HG03558 (cell line): Measurements from ENCODE around the gene GADD45G.

Source experiments
- ATAC-seq: cut with Tn5 transposase; IDR thresholded peaks from one replicate; pipeline ENCODE4 v1.9.1; 2021; ENCODE audit warnings: moderate number of reproducible peaks; ENCODE audit not compliant: unreplicated experiment; ENCODE audit errors: extremely low read depth

GADD45G gene

GRCh38 chr9:89604729-89605464 lies at the start of gene GADD45G:
Gene GADD45G (plus strand): TSS chr9:89605012. CDS start chr9:89605122, 110 bp downstream.
- ATAC-seq, result peak; percentile 75

- ATAC-seq, result no peak
Observed at GRCh38 chr9:89555036-89555415, 49.8 kb upstream of the GADD45G start.

- no peak for ATAC-seq
Observed at GRCh38 chr9:89555451-89556375, 49.1 kb upstream of the GADD45G start.

GRCh38 chr9:89558196-89558899 lies 46.5 kb upstream of the GADD45G start:
- no peak for ATAC-seq

GRCh38 chr9:89558948-89559347 lies 45.9 kb upstream of the GADD45G start:
- ATAC-seq, result no peak

- ATAC-seq, result no peak
Observed at GRCh38 chr9:89562186-89562814, 42.5 kb upstream of the GADD45G start.

- ATAC-seq, result no peak
Observed at GRCh38 chr9:89563571-89564345, 41.1 kb upstream of the GADD45G start.

- ATAC-seq, result peak; percentile 86
Observed at GRCh38 chr9:89564346-89564878, 40.4 kb upstream of the GADD45G start.

GRCh38 chr9:89567649-89568048 lies 37.2 kb upstream of the GADD45G start:
- ATAC-seq, result no peak

- no peak for ATAC-seq
Observed at GRCh38 chr9:89574309-89574708, 30.5 kb upstream of the GADD45G start.

- no peak for ATAC-seq
Observed at GRCh38 chr9:89576404-89576839, 28.4 kb upstream of the GADD45G start.

- ATAC-seq, result no peak
Observed at GRCh38 chr9:89577363-89577762, 27.4 kb upstream of the GADD45G start.

GRCh38 chr9:89579741-89580385 lies 24.9 kb upstream of the GADD45G start:
- ATAC-seq, result no peak

GRCh38 chr9:89586311-89586710 lies 18.5 kb upstream of the GADD45G start:
- ATAC-seq, result no peak

- no peak for ATAC-seq
Observed at GRCh38 chr9:89588271-89588879, 16.4 kb upstream of the GADD45G start.

- ATAC-seq, result no peak
Observed at GRCh38 chr9:89590415-89590814, 14.4 kb upstream of the GADD45G start.

GRCh38 chr9:89591274-89592212 lies 13.3 kb upstream of the GADD45G start:
- no peak for ATAC-seq
